ENCODE data around the gene INTS11. TPM values are rescaled to one million over a fixed set of nuclear protein-coding genes. Genes with fewer than 3 reads are reported as not detected.

Gene INTS11
- total and polyA plus RNA-seq, 2 of the 8 experiments (the other 6 are each of a cell fraction or from before 2014, with no cell fraction given) = 113 to 243 TPM

GRCh38 chr1:1285611-1286311, 38.7 kb downstream of the INTS11 start:
- Histone ChIP-seq H3K9ac (replicated peaks in 1 of 4; ENCODE audit: extremely low read depth in 1 of 4, low read depth in 3 of 4, low read length in 3 of 4) (no peak overlapping the region), H2BK12ac (ENCODE audit: low read depth, low read length) (no peak overlapping the region), H4K5ac (ENCODE audit: insufficient read length, low read depth, low read length) (no peak overlapping the region), H3K23me2 (ENCODE audit: low read depth, low read length) (no peaks in the 10 kb centered on the region), H4K91ac (replicated peaks; ENCODE audit: insufficient read length, low read length) (peak overlapping the region; percentile 65), H3K56ac (replicated peaks; ENCODE audit: insufficient read length, low read depth, low read length) (no peak overlapping the region), H2BK120ac (replicated peaks; ENCODE audit: low read depth, low read length) (no peak overlapping the region), H3K4me1 (replicated peaks in 1 of 4; ENCODE audit: control insufficient read depth in 3 of 4, insufficient read depth in 4 of 4, low read length in 3 of 4) (peaks cover 0 to 2% (median under 1%) of the 10 kb centered on the region in 4 experiments; a peak in 1 of 7 replicates), H2AFZ (ENCODE audit: low read length) (no peak overlapping the region), H3K9me3 (ENCODE audit: insufficient read depth in 2 of 2, low read depth in 1 of 2, low read length in 1 of 2) (peaks cover 0 to 2% of the 10 kb centered on the region in 2 experiments; a peak in 1 of 4 replicates), H3K27ac (ENCODE audit: low read depth, low read length) (no peak overlapping the region; the same call in 1 of the 2 replicates), H3K23ac (ENCODE audit: insufficient read length) (no peak overlapping the region), H2BK20ac (ENCODE audit: low read length) (no peak overlapping the region), H3K4ac (replicated peaks; ENCODE audit: insufficient read length, low read depth, low read length) (no peak overlapping the region), H4K20me1 (replicated peaks in 1 of 2; ENCODE audit: control insufficient read depth in 1 of 2, insufficient read depth in 2 of 2, low read length in 2 of 2) (no peaks in the 10 kb centered on the region), H2BK15ac (ENCODE audit: low read length) (peak overlapping the region; percentile 46; the same call in 1 of the 2 replicates), H3K27me3 (replicated peaks in 1 of 4; ENCODE audit: control insufficient read depth in 3 of 4, extremely low read depth in 1 of 4, insufficient read depth in 3 of 4, low read length in 3 of 4) (no peaks in the 10 kb centered on the region), H3K4me2 (ENCODE audit: insufficient read depth in 1 of 2, low read depth in 2 of 2, low read length in 2 of 2) (no peak overlapping the region), H3K79me1 (ENCODE audit: low read depth, low read length) (no peaks in the 10 kb centered on the region), H3K79me2 (ENCODE audit: control insufficient read depth in 1 of 2, insufficient read depth in 2 of 2, low read length in 2 of 2) (no peaks in the 10 kb centered on the region), H4K8ac (ENCODE audit: extremely low read depth, insufficient read depth, low read length) (peak overlapping the region; percentile 79), H2BK5ac (ENCODE audit: low read depth, low read length) (no peak overlapping the region), H2AK5ac (ENCODE audit: low read depth, low read length) (no peak overlapping the region), H3K4me3 (ENCODE audit: extremely low read depth in 1 of 4, insufficient read depth in 2 of 4, low read depth in 3 of 4, low read length in 4 of 4) (no peak overlapping the region), H3K18ac (ENCODE audit: extremely low read depth, low read length) (no peak overlapping the region), H3K36me3 (ENCODE audit: control insufficient read depth in 2 of 4, insufficient read depth in 4 of 4, low read length in 3 of 4) (no peaks in the 10 kb centered on the region), H3K14ac (ENCODE audit: insufficient read length) (no peak overlapping the region)
- POLR2A ChIA-PET (ENCODE audit: partially characterized antibody) = interaction anchor here (0.9 to 2.6 kb wide), 3 partner anchors 11 to 44 kb away, joined by 3 to 12 read pairs (median 4); partner anchors contain the start of gene UBE2J2
- WGBS, 2 experiments (ENCODE audit: extremely low coverage in 1 of 2, insufficient coverage in 1 of 2, insufficient read length in 1 of 2, insufficient replicate concordance in 2 of 2, low coverage in 1 of 2, low lambda C conversion rate in 2 of 2, missing lambda C conversion rate in 1 of 2) = 88% methylated on average over 35 of the region's 37 CpGs; no CpG with 5 or more reads in 1 of the 2 experiments
- no peak for FAIRE-seq
- no peak for DNase-seq (ENCODE audit: low read depth in 1 of 2, low spot score in 2 of 2)
- CTCF ChIA-PET (ENCODE audit: partially characterized antibody) = interaction anchor here (1.0 to 1.8 kb wide), 9 partner anchors 9 to 163 kb away, joined by 3 to 5 read pairs (median 4); no protein-coding TSS in a partner anchor
- TF ChIP-seq SP2 (IDR thresholded peaks at IDR 0.05; ENCODE audit: low read length) (no peak), EZH2 (IDR thresholded peaks at IDR 0.05; ENCODE audit: low read depth, low read length, severe bottlenecking) (no peak), YY1 (IDR thresholded peaks at IDR 0.05; ENCODE audit: low read depth, low read length) (no peak), RNF2 (IDR thresholded peaks at IDR 0.05; ENCODE audit: borderline replicate concordance, low read depth, low read length, missing control alignments, poor library complexity, severe bottlenecking) (no peak), KDM5A (IDR thresholded peaks at IDR 0.05; ENCODE audit: low read length) (no peak), RBBP5 (IDR thresholded peaks at IDR 0.05; ENCODE audit: borderline replicate concordance, low read depth, low read length) (no peak), SRF (IDR thresholded peaks at IDR 0.05; ENCODE audit: low read depth, low read length) (no peak), KDM4A (IDR thresholded peaks at IDR 0.05; ENCODE audit: low read depth, low read length, severe bottlenecking) (no peak), JUN (IDR thresholded peaks at IDR 0.05; ENCODE audit: low read depth, low read length) (no peak), SAP30 (IDR thresholded peaks at IDR 0.05; ENCODE audit: insufficient read depth, insufficient replicate concordance, low read length) (no peak), SIN3A (conservative IDR thresholded peaks at IDR 0.05 in 1 of 2, IDR thresholded peaks at IDR 0.05 in 1 of 2; ENCODE audit: low read depth in 1 of 2, low read length in 2 of 2) (no peak)

Measured in H1 (cell line).